ENCODE measurements around the gene KCNIP1.

KCNIP1 gene

GRCh38 chr5:170511551-170512258 lies 7.9 kb downstream of the KCNIP1 start:
- no peak overlapping the region for H3K9ac ChIP-seq (ENCODE audit: low read depth, low read length, poor library complexity, severe bottlenecking)
- H4K20me1 ChIP-seq (ENCODE audit: insufficient read depth, low read length, poor library complexity, severe bottlenecking), result no peaks in the 10 kb centered on the region
- H3F3A ChIP-seq (ENCODE audit: low read depth), result no peaks in the 10 kb centered on the region
- TF ChIP-seq EZH2phosphoT487 (IDR thresholded peaks at IDR 0.05; ENCODE audit: borderline replicate concordance) (no peak), CTCF (conservative IDR thresholded peaks at IDR 0.05; ENCODE audit: low read length) (no peak)
- no peaks in the 10 kb centered on the region for H3K36me3 ChIP-seq (ENCODE audit: insufficient read depth, low read length)
- H3K4me3 ChIP-seq (ENCODE audit: low read length, poor library complexity, severe bottlenecking), result no peak overlapping the region
- no peaks in the 10 kb centered on the region for H3K79me2 ChIP-seq (ENCODE audit: insufficient read depth, low read length)
- H3K27me3 ChIP-seq (ENCODE audit: insufficient read depth, low read length, poor library complexity, severe bottlenecking), result no peaks in the 10 kb centered on the region
- no peaks in the 10 kb centered on the region for H3K9me3 ChIP-seq (ENCODE audit: insufficient read depth, low read depth, low read length)
- H3K4me2 ChIP-seq (ENCODE audit: low read depth, low read length, poor library complexity, severe bottlenecking), result no peak overlapping the region
- H3K9me2 ChIP-seq (replicated peaks; ENCODE audit: low read depth, low read length), result no peaks in the 10 kb centered on the region
- H3K4me1 ChIP-seq (ENCODE audit: insufficient read depth, low read length, poor library complexity, severe bottlenecking), result no peaks in the 10 kb centered on the region
- no peak overlapping the region for H2AFZ ChIP-seq (ENCODE audit: low read length)

- Histone ChIP-seq H2AFZ (ENCODE audit: low read length) (no peak overlapping the region), H3K79me2 (ENCODE audit: insufficient read depth, low read length) (no peaks in the 10 kb centered on the region), H3K9ac (ENCODE audit: low read depth, low read length, poor library complexity, severe bottlenecking) (no peak overlapping the region), H3K27me3 (ENCODE audit: insufficient read depth, low read length, poor library complexity, severe bottlenecking) (no peaks in the 10 kb centered on the region), H3K9me3 (ENCODE audit: insufficient read depth, low read depth, low read length) (no peaks in the 10 kb centered on the region), H3F3A (ENCODE audit: low read depth) (no peaks in the 10 kb centered on the region), H3K36me3 (ENCODE audit: insufficient read depth, low read length) (no peaks in the 10 kb centered on the region), H4K20me1 (ENCODE audit: insufficient read depth, low read length, poor library complexity, severe bottlenecking) (no peaks in the 10 kb centered on the region), H3K9me2 (replicated peaks; ENCODE audit: low read depth, low read length) (no peaks in the 10 kb centered on the region), H3K4me2 (ENCODE audit: low read depth, low read length, poor library complexity, severe bottlenecking) (no peak overlapping the region), H3K4me1 (ENCODE audit: insufficient read depth, low read length, poor library complexity, severe bottlenecking) (no peaks in the 10 kb centered on the region), H3K4me3 (ENCODE audit: low read length, poor library complexity, severe bottlenecking) (no peak overlapping the region)
- TF ChIP-seq EZH2phosphoT487 (IDR thresholded peaks at IDR 0.05; ENCODE audit: borderline replicate concordance) (no peak), CTCF (conservative IDR thresholded peaks at IDR 0.05; ENCODE audit: low read length) (no peak)
Observed at GRCh38 chr5:170513856-170514525, 10.2 kb downstream of the KCNIP1 start.

- Histone ChIP-seq H3K27me3 (ENCODE audit: insufficient read depth, low read length, poor library complexity, severe bottlenecking) (no peaks in the 10 kb centered on the region), H3K9ac (ENCODE audit: low read depth, low read length, poor library complexity, severe bottlenecking) (no peak overlapping the region), H4K20me1 (ENCODE audit: insufficient read depth, low read length, poor library complexity, severe bottlenecking) (no peaks in the 10 kb centered on the region), H3K4me2 (ENCODE audit: low read depth, low read length, poor library complexity, severe bottlenecking) (no peak overlapping the region), H2AFZ (ENCODE audit: low read length) (no peak overlapping the region), H3K4me1 (ENCODE audit: insufficient read depth, low read length, poor library complexity, severe bottlenecking) (no peaks in the 10 kb centered on the region), H3K9me2 (replicated peaks; ENCODE audit: low read depth, low read length) (no peaks in the 10 kb centered on the region), H3K9me3 (ENCODE audit: insufficient read depth, low read depth, low read length) (no peaks in the 10 kb centered on the region), H3F3A (ENCODE audit: low read depth) (no peaks in the 10 kb centered on the region), H3K79me2 (ENCODE audit: insufficient read depth, low read length) (no peaks in the 10 kb centered on the region), H3K36me3 (ENCODE audit: insufficient read depth, low read length) (no peaks in the 10 kb centered on the region), H3K4me3 (ENCODE audit: low read length, poor library complexity, severe bottlenecking) (no peak overlapping the region)
- TF ChIP-seq EZH2phosphoT487 (IDR thresholded peaks at IDR 0.05; ENCODE audit: borderline replicate concordance), result no peak
- no peak for TF ChIP-seq CTCF (conservative IDR thresholded peaks at IDR 0.05; ENCODE audit: low read length)
Observed at GRCh38 chr5:170517411-170517810, 13.6 kb downstream of the KCNIP1 start.

Measured in Loucy (cell line).